ENCODE measurements around the gene CYB5D1.

DNA sequence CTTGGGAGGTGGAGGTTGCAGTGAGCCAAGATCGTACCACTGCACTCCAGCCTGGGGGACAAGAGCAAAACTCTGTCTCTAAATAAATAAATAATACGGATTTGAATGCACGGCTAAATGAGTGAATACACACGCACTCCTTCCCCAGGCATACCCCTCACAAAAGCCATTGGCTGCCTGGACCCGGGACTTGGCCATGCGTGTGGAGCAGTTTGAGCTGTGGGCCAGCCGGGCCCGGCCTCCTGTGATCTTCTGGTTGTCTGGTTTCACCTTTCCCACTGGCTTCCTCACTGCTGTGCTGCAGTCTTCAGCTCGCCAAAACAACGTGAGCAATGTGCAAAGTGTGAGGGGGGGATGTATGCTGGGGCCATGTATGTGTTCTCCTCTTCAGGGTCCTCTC is 25.4 kb upstream of the CYB5D1 start:
- TF ChIP-seq POLR2AphosphoS5 (IDR thresholded peaks at IDR 0.05; ENCODE audit: low read depth, low read length): no peak
- no peak for TF ChIP-seq PAX5 (IDR thresholded peaks at IDR 0.05; ENCODE audit: insufficient read depth, low read length, severe bottlenecking)
- no peak for TF ChIP-seq POLR2A (IDR thresholded peaks at IDR 0.05; ENCODE audit: low read depth, low read length)

Data from GM12891 (cell line).